HG02571 (cell line): ENCODE data around the gene CCDC97.

ENCODE experiments used
- ATAC-seq: cut with Tn5 transposase; IDR thresholded peaks from one replicate; pipeline ENCODE4 v1.9.1; 2021; ENCODE audit warnings: mild to moderate bottlenecking, moderate library complexity; ENCODE audit not compliant: unreplicated experiment

CCDC97 gene

DNA sequence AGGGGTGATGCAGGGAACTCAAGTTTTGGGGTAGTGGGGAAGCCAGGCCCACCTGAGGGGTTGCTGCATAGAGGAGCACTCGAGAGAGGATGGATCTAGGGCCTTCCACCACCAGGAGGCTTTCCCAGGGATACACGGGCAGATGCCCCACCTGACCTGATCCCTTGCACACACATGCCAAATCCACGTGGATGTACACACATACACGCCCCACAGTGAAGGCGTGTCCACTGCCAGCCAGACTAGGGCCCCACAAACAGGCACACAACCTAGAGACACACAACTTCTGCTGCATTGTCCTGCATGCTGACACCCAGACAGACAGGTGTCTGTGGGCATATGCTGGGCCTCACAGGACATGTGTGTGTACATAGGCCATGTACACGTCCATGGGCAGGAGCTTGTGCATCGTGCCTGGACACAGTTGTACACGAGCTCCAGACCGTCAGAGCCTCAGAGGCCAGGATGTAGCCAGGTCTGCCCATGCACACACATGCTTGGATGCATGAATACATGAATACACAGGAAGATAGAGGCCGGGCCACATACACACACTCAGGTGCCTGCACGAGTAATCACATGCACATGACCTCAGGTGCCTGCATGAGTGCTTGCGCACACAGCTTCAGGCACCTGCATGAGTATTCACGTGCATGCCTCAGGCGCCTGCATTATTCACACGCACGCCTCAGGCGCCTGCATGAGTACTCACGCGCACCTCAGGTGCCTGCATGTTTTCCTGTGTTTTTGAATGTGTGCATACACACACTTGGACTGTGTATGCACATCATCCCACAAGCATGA lies 8.9 kb downstream of the CCDC97 start:
- no peak for ATAC-seq

DNA sequence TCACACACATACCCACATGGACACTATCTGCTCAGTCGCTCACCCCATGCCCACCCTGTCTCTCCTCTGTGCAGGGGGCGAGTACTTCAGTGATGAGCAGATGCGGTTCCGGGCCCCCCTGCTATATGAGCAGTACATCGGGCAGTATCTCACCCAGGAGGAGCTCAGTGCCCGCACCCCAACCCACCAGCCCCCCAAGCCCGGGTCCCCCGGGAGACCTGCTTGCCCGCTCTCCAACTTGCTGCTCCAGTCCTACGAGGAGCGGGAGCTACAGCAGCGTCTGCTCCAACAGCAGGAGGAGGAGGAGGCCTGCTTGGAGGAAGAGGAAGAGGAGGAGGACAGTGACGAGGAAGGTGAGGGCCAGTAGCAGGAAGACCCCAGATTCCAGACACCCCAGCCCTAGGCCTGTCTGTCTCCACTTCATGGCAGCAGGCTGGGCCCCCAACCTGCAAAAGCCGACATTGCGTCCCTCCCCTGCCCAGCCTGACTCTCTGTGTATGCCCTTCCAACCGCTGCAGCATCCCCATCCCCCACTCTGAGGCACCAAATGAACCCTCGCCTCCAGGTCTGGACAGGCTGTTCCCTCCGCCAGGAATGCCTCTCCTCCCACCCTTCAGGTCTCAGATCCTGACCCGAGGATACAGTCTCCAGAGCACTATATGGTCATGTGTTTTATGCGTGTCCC lies 9.7 kb downstream of the CCDC97 start:
- ATAC-seq = no peak

DNA sequence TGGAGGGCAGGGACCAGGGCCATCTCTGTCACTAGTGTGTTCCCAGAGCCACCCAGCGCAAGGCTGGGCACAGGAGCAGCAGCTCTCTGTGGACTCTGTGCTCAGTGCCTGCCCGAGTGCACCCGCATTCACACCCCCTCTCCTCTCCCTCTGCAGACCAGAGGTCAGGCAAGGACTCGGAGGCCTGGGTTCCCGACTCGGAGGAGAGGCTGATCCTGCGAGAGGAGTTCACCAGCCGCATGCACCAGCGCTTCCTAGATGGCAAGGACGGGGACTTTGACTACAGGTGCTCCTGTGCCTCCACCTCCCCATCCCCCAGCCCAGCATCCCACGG lies 10.2 kb downstream of the CCDC97 start:
- no peak for ATAC-seq

DNA sequence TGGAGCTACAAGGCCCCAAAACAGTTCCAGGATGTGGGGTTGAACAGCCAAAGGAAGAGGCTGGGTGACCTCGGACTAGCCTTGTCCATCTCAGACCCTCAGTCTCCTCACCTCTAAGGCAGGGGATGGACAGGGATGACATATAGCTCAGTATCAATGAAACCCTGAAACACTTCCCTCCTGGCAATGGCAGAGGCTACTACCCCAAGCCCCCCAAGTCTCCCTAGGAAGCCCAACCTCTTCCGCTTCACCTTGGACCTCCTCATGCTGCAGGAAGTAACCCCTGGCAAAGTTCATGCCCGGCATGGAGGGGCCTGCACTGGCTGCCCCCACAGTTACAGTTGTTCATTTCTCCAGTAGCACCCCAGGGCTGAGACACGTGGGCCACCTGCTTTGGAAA lies 10.6 kb downstream of the CCDC97 start:
- ATAC-seq = no peak

DNA sequence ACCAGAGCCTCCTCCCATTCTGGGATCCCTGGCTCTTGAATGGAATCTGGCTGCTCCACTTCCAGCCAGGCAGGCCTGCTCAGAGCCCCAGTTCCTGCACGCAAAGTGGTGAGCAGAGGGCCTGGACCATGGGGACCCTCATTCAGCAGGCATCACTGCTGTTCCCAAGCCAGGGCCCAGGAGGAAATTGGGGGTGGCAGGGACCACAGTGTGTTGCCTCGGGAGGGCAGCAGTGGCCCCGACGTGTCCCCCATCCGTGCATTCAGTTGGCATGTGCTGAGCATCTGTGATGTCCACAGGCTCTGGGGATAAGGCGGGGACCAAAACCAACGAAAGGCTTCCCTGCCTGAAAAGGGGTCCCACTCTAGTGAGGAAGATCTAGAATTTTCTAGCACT lies 11.2 kb downstream of the CCDC97 start:
- no peak for ATAC-seq

DNA sequence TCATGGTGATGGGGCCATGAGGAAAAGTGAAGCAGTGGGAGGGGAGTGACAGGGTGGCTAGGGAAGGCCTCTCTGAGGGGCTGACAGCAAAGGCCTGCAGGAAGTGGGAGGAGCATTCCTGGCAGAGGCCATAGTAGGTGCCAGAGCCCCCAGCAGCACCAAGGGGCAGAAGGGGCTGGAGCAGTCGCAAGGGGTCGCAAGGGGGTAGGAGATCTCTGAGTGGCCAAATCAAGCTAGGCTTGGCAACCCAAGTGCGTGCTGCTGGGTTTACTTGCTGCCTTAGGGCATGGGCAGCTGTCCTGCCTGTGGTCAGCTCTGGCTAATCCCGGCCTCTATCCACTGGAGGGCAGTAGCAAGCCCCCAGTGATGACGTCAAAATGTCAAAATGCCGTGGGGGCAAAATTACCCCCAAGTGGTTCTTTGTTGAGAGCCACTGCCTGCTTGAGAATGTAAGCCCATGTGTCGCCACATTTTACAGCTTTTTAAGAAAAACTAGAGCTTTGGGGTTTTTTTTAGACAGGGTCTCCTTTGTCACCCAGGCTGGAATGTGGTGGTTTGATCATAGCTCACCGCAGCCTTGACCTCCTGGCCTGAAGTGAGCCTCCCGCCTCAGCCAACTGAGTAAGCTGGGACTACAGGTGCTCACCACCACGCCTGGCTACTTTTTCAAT lies 11.8 kb downstream of the CCDC97 start:
- no peak for ATAC-seq

DNA sequence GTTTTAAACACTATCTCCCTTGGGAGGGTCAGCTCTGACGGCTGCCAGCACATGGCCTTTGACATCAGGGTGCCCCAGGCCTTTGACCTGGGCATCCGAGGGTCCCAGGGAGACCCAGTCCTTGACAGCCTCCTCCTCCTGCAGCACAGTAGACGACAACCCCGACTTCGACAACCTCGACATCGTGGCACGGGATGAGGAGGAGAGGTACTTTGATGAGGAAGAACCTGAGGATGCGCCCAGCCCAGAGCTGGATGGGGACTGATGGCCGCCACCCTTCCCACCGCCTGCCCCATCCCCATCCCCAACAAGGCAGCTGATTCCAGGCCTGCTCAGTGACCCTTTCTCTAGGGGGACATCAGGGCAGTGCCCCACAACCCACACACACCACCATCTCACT lies 12.5 kb downstream of the CCDC97 start:
- no peak for ATAC-seq

DNA sequence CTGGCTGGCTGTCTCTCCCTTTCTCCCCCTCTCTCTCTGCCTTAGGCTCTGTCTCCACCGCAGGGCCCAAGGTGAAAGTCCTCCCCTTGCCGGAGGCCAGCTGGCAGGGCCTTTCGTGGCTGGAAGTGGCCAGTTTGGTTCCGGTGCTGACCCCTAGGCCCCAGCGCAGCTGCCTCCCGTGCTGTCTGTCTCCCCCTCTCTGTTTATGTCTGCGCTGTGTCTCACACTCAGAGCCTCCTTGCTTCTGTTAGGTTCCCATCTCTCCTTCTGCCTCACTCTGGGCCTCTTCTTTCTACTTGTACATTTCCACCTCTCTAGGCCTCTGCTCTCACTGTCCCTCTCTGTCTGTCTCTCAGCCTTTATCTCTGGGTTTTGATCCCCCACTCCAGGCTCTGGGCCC lies 13.1 kb downstream of the CCDC97 start:
- ATAC-seq = no peak

DNA sequence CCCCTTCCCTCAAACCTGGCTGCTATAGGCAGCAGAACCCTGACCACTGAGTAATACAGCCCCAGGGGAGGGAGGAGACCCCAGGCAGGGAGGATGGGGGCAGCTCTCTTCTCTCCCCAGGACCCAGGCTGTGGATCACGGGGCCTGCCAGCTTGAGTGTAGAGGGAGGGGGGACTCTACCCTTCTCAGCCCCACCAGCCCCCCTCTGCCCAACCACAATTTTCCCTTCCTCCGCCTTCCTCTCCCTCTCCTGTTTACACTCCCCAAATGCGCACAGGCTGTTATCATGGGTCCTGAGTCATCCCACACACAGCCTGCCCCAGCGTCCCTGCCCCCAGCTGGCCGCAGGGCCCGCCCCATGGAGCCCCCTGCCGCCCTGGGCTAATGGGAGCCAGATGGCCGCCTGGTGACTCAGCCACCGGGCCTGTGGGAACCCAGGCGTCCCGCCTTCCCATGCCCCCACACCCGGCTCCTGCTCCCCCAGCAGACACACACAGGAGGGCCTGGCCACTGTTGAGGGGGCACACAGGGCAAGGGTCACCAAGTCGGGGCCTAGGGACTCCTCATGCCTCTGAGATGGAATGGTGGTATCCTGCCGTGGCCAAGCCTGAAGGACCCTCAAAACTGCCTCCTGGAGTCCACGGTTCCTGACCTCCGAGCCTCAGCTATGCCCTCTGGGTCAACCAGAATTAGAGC lies 13.6 kb downstream of the CCDC97 start:
- ATAC-seq = no peak

DNA sequence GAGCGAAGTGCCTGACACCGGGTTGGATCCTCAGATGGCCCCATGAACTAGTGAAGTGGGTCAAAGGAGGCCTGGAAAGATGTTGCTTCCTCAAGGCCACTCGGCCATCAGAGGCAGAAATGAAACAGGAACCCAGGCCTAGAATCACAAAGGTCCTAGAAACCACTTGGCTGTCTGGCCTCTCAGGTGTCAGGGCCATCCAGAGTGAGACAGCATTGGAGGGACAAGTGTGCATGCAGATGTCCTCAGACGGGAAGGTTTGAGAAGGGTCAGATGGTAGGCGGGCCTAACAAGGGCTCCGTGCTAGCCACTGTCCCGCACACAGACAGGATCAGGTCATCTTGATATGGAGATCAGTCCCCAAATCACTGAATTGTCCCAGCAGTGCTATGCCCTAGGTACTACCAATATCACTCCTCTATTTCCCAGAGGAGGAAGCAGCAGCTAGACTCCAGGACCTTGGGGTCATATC lies 14.3 kb downstream of the CCDC97 start:
- no peak for ATAC-seq

DNA sequence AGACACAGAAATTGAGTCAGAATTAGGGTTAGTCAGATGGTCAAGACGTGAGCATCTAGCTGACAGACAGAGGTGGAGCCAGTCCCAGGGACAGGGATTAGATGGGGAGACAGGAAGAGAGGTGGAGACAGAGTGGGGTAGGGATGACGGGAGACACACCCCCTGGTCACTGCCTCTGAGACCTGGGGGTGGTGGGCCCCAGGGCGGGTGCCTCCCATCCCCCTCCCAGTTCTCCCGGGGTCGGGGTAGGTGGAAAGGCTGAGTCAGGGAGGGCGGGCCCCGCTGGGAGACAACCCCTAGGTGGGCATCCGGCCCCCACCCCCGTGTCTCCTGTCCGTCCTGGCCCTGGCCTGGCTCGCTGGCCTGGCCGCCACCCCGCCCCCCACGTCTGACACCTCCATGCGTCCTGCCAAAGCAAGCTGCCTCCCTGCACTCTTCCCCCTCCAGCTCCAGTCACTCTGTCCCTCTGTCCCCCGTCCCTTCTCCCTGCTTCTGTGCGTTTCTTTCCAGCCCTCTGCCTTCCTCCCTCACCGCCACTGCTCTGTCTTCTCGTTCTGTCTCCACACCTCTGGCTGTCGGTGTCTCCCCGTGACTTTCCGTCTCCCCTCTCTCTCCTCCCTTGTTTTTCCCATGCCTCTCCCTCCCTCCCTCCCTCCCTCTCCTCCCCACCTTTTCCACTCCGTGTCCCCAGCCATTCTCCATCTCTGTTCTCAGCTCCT lies 15.1 kb downstream of the CCDC97 start:
- ATAC-seq = no peak

DNA sequence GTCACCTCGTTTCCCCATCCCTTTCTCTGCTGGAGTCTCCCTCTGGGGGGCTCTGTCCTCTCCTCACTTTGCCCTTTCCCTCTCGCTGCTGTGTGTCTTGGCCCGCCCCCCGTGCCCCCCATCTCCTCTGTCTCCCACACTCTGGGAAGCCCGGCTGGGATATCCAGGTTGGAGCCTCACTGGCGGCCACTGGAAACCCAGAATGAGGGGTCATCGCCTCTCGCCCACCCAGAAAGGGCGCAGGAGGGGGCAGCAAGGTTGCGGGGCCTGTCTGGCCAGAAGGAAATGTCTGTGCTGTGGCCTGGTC lies 15.6 kb downstream of the CCDC97 start:
- ATAC-seq = no peak

DNA sequence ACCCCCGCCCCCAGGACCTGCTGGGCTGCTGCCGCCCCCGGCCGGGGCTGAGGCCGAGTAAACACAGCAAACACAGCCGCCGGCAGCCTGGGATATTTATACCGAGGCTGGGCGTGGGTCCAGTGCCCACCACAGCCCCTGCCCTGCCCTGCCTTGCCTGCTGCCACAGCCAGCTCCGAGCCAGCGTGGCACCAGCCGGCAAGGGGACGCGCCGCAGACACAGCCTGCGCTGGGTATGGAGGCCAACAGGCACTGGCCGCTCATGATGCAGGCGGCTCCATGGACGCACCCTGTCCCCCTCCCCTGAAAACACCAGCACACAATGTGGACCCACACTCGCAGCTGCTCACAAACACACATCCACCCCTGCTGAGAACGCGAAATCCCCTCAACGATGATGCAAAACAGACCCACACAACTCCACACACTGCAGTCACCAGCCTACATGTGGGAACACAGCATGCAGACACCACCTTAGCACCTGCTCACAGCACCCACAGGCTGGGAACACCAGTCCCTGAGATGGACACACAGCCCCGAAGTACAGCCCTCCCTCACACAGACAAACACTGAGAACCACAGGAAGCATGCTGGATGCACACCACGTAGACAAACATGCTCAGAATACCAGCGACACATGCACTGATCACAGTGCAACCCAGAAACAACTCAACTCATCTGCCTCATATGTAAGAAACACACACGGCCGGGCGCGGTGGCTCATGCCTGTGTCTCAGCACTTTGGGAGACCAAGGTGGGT lies 16.2 kb downstream of the CCDC97 start:
- no peak for ATAC-seq

DNA sequence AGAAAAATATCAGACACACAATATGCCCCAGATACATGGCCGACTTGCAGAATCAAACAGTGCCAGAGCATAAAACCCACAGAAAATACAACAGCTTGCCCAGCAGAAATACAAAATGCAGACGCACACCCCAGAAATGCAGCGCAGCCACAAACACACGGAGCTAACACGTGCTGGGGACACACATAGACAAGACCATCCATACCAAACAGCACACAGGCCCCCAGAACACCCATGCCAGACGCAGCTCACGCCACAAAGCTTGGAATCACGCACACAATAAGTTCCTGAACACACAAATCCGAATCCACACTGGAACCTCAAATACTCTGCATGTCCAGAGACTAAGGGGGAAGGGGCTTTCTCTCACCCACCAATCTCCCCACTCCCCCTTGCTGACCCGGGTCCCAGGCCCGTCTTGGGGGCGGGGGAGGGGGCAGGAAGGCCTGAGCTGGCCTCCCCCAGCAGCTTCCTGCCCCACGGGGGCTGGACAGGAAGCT lies 17.2 kb downstream of the CCDC97 start:
- ATAC-seq = no peak

DNA sequence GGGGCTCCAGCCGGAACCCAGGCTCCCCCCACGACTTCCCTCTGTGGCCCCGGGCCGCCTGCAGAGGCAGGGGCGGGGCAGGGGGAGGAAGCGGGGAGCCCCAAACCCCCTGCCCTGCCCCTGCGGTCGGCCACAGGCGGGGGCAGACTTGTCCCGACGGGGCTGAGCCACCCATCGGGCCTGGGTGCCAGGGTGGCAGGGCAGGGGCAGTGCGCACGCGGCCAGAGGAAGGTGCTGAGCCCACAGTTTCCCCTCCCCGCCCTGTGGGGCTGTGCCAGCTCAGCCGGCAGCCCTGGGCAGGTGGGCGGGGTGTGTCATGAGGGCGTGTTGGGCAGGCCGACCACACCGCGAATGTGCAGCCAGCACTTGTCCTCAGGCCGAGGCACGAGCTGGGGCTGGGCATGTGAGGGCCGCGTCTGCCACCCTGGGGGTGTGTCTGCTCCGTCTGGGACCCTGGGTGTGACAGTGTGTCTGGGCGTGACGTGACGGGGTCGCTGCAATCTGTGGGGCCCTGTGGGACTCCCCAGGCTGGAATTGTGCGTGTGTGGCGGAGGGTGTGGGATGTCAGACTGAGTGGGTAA lies 17.7 kb downstream of the CCDC97 start:
- ATAC-seq = peak; percentile 58

DNA sequence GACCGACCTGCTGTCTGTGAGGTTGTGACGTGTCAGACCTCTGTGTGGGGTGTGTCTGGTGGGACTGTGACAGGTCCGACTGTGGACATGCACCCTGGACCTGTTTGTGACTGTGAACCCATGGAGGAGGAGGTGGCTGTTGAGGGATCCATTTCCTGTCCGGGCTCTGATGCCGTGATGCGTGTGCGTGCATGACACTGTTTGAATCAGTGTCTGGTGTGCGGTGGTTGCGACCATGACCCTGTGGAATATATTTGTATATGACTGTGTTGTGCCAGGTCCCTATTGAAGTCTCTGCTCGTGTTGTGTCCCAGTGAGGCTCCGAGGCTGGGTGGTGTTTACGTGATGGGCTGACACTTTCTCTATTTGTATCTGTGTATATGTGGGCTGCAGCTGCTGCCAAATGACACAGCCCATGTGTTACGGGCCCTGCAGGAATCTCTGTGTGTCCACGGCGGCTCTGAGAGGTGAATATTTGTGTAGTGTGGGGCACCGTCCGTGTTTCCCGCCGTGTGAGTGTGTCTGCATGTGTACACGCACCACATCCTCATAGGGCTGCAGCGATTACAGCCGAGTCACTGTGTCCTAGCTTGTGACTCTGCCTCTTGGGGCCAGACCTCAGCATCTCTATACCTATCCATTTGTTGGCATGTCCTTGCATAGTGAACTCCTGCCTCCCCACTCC lies 18.3 kb downstream of the CCDC97 start:
- ATAC-seq = no peak

DNA sequence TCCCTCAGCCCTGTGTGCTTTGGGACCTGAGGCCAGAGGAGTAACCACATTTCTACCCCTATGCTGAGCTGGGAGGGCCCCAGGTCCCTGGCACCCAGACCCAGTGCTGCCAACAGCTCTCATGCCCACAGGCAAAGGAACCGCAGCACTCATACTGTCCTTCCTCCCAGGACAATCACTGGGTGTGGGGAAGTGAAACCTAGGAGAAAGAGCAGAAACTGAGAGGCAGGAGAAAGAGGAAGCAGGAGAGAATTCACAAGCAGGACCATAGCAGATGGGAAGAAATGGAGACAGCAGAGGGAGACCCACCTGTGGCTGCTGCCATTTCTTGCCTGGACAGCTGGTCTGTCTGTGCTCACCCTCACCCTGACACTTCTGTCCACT lies 18.9 kb downstream of the CCDC97 start:
- no peak for ATAC-seq

DNA sequence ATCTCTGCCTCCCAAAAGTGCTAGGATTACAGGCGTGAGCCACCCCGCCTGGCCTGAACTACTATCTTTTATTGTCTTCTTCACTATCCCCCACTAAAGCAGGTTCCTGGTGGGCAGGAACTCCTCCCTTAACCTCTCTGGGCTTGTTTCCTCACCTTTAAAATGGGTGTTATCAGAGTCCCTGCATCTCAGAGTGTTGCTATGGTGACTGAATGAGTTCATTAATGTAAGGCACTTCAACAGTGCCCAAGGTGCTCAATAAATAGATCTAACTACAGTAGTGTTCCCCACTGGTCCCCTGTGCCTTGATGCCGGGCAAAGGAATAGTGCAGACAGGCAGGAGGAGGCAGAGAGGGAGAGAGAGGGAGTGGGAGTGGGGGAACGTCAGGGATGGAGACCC lies 20.5 kb downstream of the CCDC97 start:
- ATAC-seq = no peak
